CD14-positive monocyte (primary cell): Measurements from ENCODE around the gene ZNF354B. TPM values are rescaled to one million over a fixed set of nuclear protein-coding genes. Genes with fewer than 3 reads are reported as not detected.

Source experiments
- DNase-seq, 3 donors: peaks; one replicate each; pipeline ENCODE4 v3.0.0-alpha.2; 2011 to 2022
- H2AFZ ChIP-seq: 2 replicates; pipeline ENCODE4 v1.6.0; 2012; ENCODE audit warnings: mild to moderate bottlenecking, low read depth, low read length, inconsistent platforms; ENCODE audit not compliant: insufficient read depth, poor library complexity, severe bottlenecking
- H3K27ac ChIP-seq, 2 donors: 1 replicate in 1 of 2; 2 replicates in 1 of 2; pipeline ENCODE4 v1.5.1; 2012 to 2013; ENCODE audit warnings: low read length in 2 of 2, control low read depth in 1 of 2, inconsistent platforms in 1 of 2, low read depth in 1 of 2, mild to moderate bottlenecking in 1 of 2
- H3K27me3 ChIP-seq, 2 donors: one replicate each; pipeline versions ENCODE4 v1.6.0 to v1.6.1; 2011 to 2013; ENCODE audit warnings: low read length in 2 of 2; ENCODE audit not compliant: control insufficient read depth in 2 of 2, insufficient read depth in 2 of 2
- H3K36me3 ChIP-seq, 2 donors: replicated peaks in 1 of 2; 1 replicate in 1 of 2; 2 replicates in 1 of 2; pipeline versions ENCODE4 v1.5.1 to v1.6.1; 2012 to 2013; ENCODE audit warnings: low read length in 2 of 2, control low read depth in 1 of 2, inconsistent platforms in 1 of 2, mild to moderate bottlenecking in 1 of 2; ENCODE audit not compliant: insufficient read depth in 2 of 2, control insufficient read depth in 1 of 2
- H3K4me1 ChIP-seq, 2 donors: 1 replicate in 1 of 2; 2 replicates in 1 of 2; pipeline versions ENCODE4 v1.5.1 to v1.6.1; 2012 to 2013; ENCODE audit warnings: low read length in 2 of 2, control low read depth in 1 of 2, inconsistent platforms in 1 of 2, mild to moderate bottlenecking in 1 of 2, moderate library complexity in 1 of 2; ENCODE audit not compliant: insufficient read depth in 2 of 2, control insufficient read depth in 1 of 2
- H3K4me2 ChIP-seq: replicated peaks from 2 replicates; pipeline ENCODE3; 2012; ENCODE audit warnings: low read length, moderate library complexity, mild to moderate bottlenecking; ENCODE audit not compliant: poor library complexity, severe bottlenecking; ENCODE audit errors: extremely low read depth
- H3K4me3 ChIP-seq, 3 experiments: fragments of 200-600 bp in 1 of 3; sonication (generic) in 1 of 3; replicated peaks in 1 of 3; 1 replicate in 2 of 3; 2 replicates in 1 of 3; pipeline ENCODE4 v1.5.1; 2011 to 2013; ENCODE audit warnings: low read length in 3 of 3, mild to moderate bottlenecking in 3 of 3, control low read depth in 2 of 3, low read depth in 2 of 3, inconsistent platforms in 1 of 3, moderate library complexity in 1 of 3
- H3K79me2 ChIP-seq: 2 replicates; pipeline ENCODE4 v1.6.0; 2012; ENCODE audit warnings: mild to moderate bottlenecking, control low read depth, inconsistent platforms, low read length, moderate library complexity; ENCODE audit not compliant: insufficient read depth
- H3K9ac ChIP-seq: 2 replicates; pipeline ENCODE4 v1.6.0; 2017; ENCODE audit warnings: low read length, mild to moderate bottlenecking; ENCODE audit not compliant: insufficient read depth, poor library complexity, severe bottlenecking
- H3K9me3 ChIP-seq, 2 donors: replicated peaks in 1 of 2; 1 replicate in 1 of 2; 2 replicates in 1 of 2; pipeline versions ENCODE4 v1.5.1 to v1.6.1; 2012 to 2013; ENCODE audit warnings: low read length in 2 of 2, control low read depth in 1 of 2; ENCODE audit not compliant: control insufficient read depth in 1 of 2, insufficient read depth in 1 of 2
- H4K20me1 ChIP-seq: 2 replicates; pipeline ENCODE4 v1.6.0; 2012; ENCODE audit warnings: mild to moderate bottlenecking, low read length, control low read depth, moderate library complexity; ENCODE audit not compliant: insufficient read depth
- H3K27ac Mint-ChIP-seq, 7 donors: one replicate each; pipeline ENCODE4 v1.8.0; 2020; ENCODE audit warnings: mild to moderate bottlenecking in 7 of 7, mixed read lengths in 7 of 7, moderate library complexity in 6 of 7, inconsistent platforms in 2 of 7
- H3K27me3 Mint-ChIP-seq, 3 donors: one replicate each; pipeline ENCODE4 v1.8.0; 2021 to 2022; ENCODE audit warnings: low read depth in 3 of 3, mild to moderate bottlenecking in 3 of 3, mixed read lengths in 3 of 3, moderate library complexity in 3 of 3, inconsistent platforms in 1 of 3
- H3K36me3 Mint-ChIP-seq, 2 donors: one replicate each; pipeline ENCODE4 v1.8.0; 2020; ENCODE audit warnings: mixed read lengths in 2 of 2, inconsistent platforms in 1 of 2, mild to moderate bottlenecking in 1 of 2
- H3K4me1 Mint-ChIP-seq: one replicate; pipeline ENCODE4 v1.8.0; 2020; ENCODE audit warnings: mild to moderate bottlenecking, mixed read lengths
- H3K4me3 Mint-ChIP-seq, 2 donors: one replicate each; pipeline ENCODE4 v1.8.0; 2020; ENCODE audit warnings: mild to moderate bottlenecking in 2 of 2, mixed read lengths in 2 of 2, moderate library complexity in 1 of 2
- H3K9me3 Mint-ChIP-seq, 7 donors: one replicate each; pipeline ENCODE4 v1.8.0; 2020 to 2022; ENCODE audit warnings: mixed read lengths in 7 of 7, mild to moderate bottlenecking in 6 of 7, moderate library complexity in 6 of 7, inconsistent platforms in 2 of 7
- WGBS: methylation state at CpG from one replicate; pipeline ENCODE4 v1.1.5; 2013; ENCODE audit warnings: missing lambda C conversion rate; ENCODE audit not compliant: insufficient coverage; 5-methylcytosine and 5-hydroxymethylcytosine counted together
- intact Hi-C, 2 donors: fragments of 100-400 bp; cut with micrococcal nuclease; formaldehyde crosslinking; loops; one replicate each; pipeline versions ENCODE4 v1.15.0 to v1.15.1; 2023
- polyA plus RNA-seq, 3 donors: library from polyadenylated mRNA; depleted of rRNA in 1 of 3; unstranded in 2 of 3; stranded (reverse) in 1 of 3; fragments of 300-500 nt in 2 of 3; fragments of >200 nt in 1 of 3; fragmentation: Illumina TruSeq in 2 of 3; gene quantifications; 1 replicate in 2 of 3; 2 replicates in 1 of 3; pipeline ENCODE4 v1.2.3, GENCODE V29; 2012 to 2021
- TF ChIP-seq, protein P1 (sequence below): fragments of 200-600 bp; IDR thresholded peaks from one replicate; pipeline ENCODE4 v1.8.0; 2022; ENCODE audit warnings: antibody characterized with exemption, mild to moderate bottlenecking

ZNF354B gene
- polyA plus RNA-seq, 3 donors = 0.94 to 12.0 (median 1.1) TPM

DNA sequence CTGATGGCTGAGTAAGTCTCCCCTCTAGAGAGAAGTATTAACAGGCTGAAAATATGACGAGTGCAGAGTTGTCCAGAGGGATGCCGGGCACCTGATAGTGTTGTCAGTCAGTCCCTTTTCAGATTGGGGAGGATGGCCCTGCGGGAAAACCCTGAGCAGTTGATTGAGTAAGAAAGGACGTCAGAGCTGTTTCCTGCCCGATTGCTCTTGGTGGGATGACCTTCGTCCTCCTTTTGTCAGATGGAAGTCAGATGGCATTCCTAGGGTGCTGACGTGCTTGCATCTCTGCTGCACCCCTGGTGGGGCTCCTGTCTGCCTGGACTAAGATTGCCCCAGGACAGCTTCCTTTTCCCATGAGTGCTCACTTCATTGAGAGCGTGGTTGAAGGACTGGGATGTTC lies 9.8 kb downstream of the ZNF354B start:
- H3K27me3 Mint-ChIP-seq = no peaks in the 10 kb centered on the region
- H3K79me2 ChIP-seq = no peaks in the 10 kb centered on the region
- H3K27ac ChIP-seq = no peak overlapping the region
- intact Hi-C loops = no loop called here
- 78% methylated on average over 7 of the region's 8 CpGs for WGBS
- no peak overlapping the region for H2AFZ ChIP-seq
- DNase-seq = no peak
- H3K27ac Mint-ChIP-seq = peak overlapping the region in 1 of 7 donors; percentile 25
- no peaks in the 10 kb centered on the region for H3K4me1 Mint-ChIP-seq
- H4K20me1 ChIP-seq = no peaks in the 10 kb centered on the region
- H3K4me3 ChIP-seq = no peak overlapping the region
- peaks cover 70 to 95% (median 77%) of the 10 kb centered on the region in 7 donors for H3K9me3 Mint-ChIP-seq
- no peak overlapping the region for H3K4me3 Mint-ChIP-seq
- no peaks in the 10 kb centered on the region for H3K4me1 ChIP-seq
- no peak overlapping the region for H3K4me2 ChIP-seq
- no peaks in the 10 kb centered on the region for H3K27me3 ChIP-seq
- peaks cover 93 to 99% of the 10 kb centered on the region in 2 donors for H3K36me3 Mint-ChIP-seq
- no peak overlapping the region for H3K9ac ChIP-seq
- H3K9me3 ChIP-seq = peaks cover 66 to 89% of the 10 kb centered on the region in 2 donors
- TF ChIP-seq, protein P1, sequence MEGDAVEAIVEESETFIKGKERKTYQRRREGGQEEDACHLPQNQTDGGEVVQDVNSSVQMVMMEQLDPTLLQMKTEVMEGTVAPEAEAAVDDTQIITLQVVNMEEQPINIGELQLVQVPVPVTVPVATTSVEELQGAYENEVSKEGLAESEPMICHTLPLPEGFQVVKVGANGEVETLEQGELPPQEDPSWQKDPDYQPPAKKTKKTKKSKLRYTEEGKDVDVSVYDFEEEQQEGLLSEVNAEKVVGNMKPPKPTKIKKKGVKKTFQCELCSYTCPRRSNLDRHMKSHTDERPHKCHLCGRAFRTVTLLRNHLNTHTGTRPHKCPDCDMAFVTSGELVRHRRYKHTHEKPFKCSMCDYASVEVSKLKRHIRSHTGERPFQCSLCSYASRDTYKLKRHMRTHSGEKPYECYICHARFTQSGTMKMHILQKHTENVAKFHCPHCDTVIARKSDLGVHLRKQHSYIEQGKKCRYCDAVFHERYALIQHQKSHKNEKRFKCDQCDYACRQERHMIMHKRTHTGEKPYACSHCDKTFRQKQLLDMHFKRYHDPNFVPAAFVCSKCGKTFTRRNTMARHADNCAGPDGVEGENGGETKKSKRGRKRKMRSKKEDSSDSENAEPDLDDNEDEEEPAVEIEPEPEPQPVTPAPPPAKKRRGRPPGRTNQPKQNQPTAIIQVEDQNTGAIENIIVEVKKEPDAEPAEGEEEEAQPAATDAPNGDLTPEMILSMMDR = no peak
- H3K36me3 ChIP-seq = peaks cover 69 to 97% of the 10 kb centered on the region in 2 donors

GRCh38 chr5:178870411-178870810 lies 10.7 kb downstream of the ZNF354B start:
- intact Hi-C loops = no loop called here
- TF ChIP-seq, protein P1 = no peak
- no peaks in the 10 kb centered on the region for H3K27me3 Mint-ChIP-seq
- 96% methylated on average over 6 of the region's 8 CpGs for WGBS
- H3K36me3 Mint-ChIP-seq = peaks cover 94 to 99% of the 10 kb centered on the region in 2 donors
- H3K4me3 ChIP-seq = no peak overlapping the region
- H3K4me3 Mint-ChIP-seq = no peak overlapping the region
- H2AFZ ChIP-seq = no peak overlapping the region
- no peaks in the 10 kb centered on the region for H4K20me1 ChIP-seq
- H3K9me3 Mint-ChIP-seq = peaks cover 74 to 95% (median 80%) of the 10 kb centered on the region in 7 donors
- no peaks in the 10 kb centered on the region for H3K4me1 ChIP-seq
- peaks cover 77 to 97% of the 10 kb centered on the region in 2 donors for H3K36me3 ChIP-seq
- no peaks in the 10 kb centered on the region for H3K4me1 Mint-ChIP-seq
- no peak overlapping the region for H3K4me2 ChIP-seq
- no peak for DNase-seq
- H3K79me2 ChIP-seq = no peaks in the 10 kb centered on the region
- no peak overlapping the region for H3K27ac ChIP-seq
- no peak overlapping the region for H3K27ac Mint-ChIP-seq
- peaks cover 70 to 89% of the 10 kb centered on the region in 2 donors for H3K9me3 ChIP-seq
- no peak overlapping the region for H3K9ac ChIP-seq
- no peaks in the 10 kb centered on the region for H3K27me3 ChIP-seq
